ENCODE data around the gene RPL35.

GRCh38 chr9:124814164-124814535 lies 47.6 kb downstream of the RPL35 start:
- TF ChIP-seq, protein P1, sequence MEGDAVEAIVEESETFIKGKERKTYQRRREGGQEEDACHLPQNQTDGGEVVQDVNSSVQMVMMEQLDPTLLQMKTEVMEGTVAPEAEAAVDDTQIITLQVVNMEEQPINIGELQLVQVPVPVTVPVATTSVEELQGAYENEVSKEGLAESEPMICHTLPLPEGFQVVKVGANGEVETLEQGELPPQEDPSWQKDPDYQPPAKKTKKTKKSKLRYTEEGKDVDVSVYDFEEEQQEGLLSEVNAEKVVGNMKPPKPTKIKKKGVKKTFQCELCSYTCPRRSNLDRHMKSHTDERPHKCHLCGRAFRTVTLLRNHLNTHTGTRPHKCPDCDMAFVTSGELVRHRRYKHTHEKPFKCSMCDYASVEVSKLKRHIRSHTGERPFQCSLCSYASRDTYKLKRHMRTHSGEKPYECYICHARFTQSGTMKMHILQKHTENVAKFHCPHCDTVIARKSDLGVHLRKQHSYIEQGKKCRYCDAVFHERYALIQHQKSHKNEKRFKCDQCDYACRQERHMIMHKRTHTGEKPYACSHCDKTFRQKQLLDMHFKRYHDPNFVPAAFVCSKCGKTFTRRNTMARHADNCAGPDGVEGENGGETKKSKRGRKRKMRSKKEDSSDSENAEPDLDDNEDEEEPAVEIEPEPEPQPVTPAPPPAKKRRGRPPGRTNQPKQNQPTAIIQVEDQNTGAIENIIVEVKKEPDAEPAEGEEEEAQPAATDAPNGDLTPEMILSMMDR (IDR thresholded peaks at IDR 0.05) = no peak
- TF ChIP-seq POLR2A (IDR thresholded peaks at IDR 0.05) (no peak), EP300 (IDR thresholded peaks at IDR 0.05) (no peak)

All from ovary (tissue), 3 donors.